ENCODE measurements around the gene DTNB. TPM values are rescaled to one million over a fixed set of nuclear protein-coding genes. Genes with fewer than 3 reads are reported as not detected.

Gene DTNB
- total and polyA plus RNA-seq, 2 donors (not counting 1 experiment from before 2014, with no cell fraction given), result 5.1 to 5.4 TPM

DNA sequence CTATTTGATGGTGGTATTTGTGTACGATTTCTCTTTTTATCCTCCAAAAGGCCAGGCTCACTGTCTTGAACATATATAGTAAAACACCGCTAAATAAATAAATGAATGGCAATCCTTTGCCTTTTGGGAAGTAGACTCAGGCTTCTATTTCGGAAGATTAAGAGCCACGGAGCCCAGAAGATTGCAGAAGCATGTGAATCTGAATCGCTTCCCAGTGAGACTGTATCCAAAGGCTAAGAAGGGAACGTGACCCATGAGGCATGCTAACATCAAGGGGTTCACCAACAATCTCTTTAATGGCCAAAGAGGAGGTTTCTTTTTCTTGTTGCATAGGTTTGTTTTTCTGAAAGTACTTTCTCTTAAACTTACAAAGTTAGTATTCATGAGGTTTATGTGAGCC, 261.6 kb downstream of the DTNB start:
- Histone ChIP-seq H3K9me3 (ENCODE audit: control insufficient read depth, insufficient read depth, low read depth, low read length) (no peaks in the 10 kb centered on the region), H3K36me3 (ENCODE audit: control insufficient read depth, insufficient read depth, low read length) (no peaks in the 10 kb centered on the region), H3K27me3 (ENCODE audit: control insufficient read depth, insufficient read depth, low read length) (no peaks in the 10 kb centered on the region), H3K4me1 (ENCODE audit: control insufficient read depth, extremely low read depth, insufficient read depth, low read length) (no peaks in the 10 kb centered on the region), H2AFZ (ENCODE audit: low read length) (no peak overlapping the region), H3K4me2 (ENCODE audit: extremely low read depth, insufficient read depth, low read length) (no peak overlapping the region), H3K4me3 (replicated peaks in 1 of 4; ENCODE audit: control extremely low read depth in 1 of 4, insufficient read depth in 1 of 4, low read depth in 3 of 4, low read length in 4 of 4) (no peak overlapping the region), H3K79me2 (ENCODE audit: control insufficient read depth, insufficient read depth, low read length) (no peaks in the 10 kb centered on the region), H3K9ac (ENCODE audit: insufficient read depth, low read length) (no peak overlapping the region), H3K27ac (ENCODE audit: insufficient read depth, low read length) (no peak overlapping the region), H4K20me1 (ENCODE audit: control insufficient read depth, extremely low read depth, insufficient read depth, low read length) (no peaks in the 10 kb centered on the region)
- no peak for DNase-seq (ENCODE audit: low read depth in 2 of 2)
- TF ChIP-seq, protein P1, sequence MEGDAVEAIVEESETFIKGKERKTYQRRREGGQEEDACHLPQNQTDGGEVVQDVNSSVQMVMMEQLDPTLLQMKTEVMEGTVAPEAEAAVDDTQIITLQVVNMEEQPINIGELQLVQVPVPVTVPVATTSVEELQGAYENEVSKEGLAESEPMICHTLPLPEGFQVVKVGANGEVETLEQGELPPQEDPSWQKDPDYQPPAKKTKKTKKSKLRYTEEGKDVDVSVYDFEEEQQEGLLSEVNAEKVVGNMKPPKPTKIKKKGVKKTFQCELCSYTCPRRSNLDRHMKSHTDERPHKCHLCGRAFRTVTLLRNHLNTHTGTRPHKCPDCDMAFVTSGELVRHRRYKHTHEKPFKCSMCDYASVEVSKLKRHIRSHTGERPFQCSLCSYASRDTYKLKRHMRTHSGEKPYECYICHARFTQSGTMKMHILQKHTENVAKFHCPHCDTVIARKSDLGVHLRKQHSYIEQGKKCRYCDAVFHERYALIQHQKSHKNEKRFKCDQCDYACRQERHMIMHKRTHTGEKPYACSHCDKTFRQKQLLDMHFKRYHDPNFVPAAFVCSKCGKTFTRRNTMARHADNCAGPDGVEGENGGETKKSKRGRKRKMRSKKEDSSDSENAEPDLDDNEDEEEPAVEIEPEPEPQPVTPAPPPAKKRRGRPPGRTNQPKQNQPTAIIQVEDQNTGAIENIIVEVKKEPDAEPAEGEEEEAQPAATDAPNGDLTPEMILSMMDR (conservative IDR thresholded peaks at IDR 0.05 in 1 of 2, IDR thresholded peaks at IDR 0.05 in 1 of 2; ENCODE audit: low read depth in 1 of 2, low read length in 2 of 2), result no peak
- no peak for TF ChIP-seq EZH2 (IDR thresholded peaks at IDR 0.05; ENCODE audit: low read length, missing control alignments)

DNA sequence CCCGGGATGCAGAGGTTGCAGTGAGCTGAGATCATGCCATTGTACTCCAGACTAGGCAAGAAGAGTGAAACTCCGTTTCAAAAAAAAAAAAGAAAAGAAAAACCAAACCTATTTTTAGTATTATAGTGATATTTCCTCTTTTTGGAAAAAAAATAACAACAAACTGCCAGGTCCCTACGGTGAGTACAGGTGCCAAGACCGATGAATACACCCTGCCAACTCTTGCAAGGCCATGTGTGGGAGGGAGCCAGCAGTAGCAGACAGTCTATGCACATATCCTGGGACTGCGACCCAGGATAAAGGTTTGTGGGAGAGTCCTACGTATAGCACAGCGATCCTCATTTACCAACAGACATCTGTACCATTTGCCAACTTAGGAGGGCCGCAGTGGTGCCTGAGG, 262.1 kb downstream of the DTNB start:
- Histone ChIP-seq H3K9me3 (ENCODE audit: control insufficient read depth, insufficient read depth, low read depth, low read length) (no peaks in the 10 kb centered on the region), H3K27me3 (ENCODE audit: control insufficient read depth, insufficient read depth, low read length) (no peaks in the 10 kb centered on the region), H3K36me3 (ENCODE audit: control insufficient read depth, insufficient read depth, low read length) (no peaks in the 10 kb centered on the region), H3K4me3 (replicated peaks in 1 of 4; ENCODE audit: control extremely low read depth in 1 of 4, insufficient read depth in 1 of 4, low read depth in 3 of 4, low read length in 4 of 4) (no peak overlapping the region), H4K20me1 (ENCODE audit: control insufficient read depth, extremely low read depth, insufficient read depth, low read length) (no peaks in the 10 kb centered on the region), H3K9ac (ENCODE audit: insufficient read depth, low read length) (no peak overlapping the region), H3K27ac (ENCODE audit: insufficient read depth, low read length) (no peak overlapping the region), H3K4me2 (ENCODE audit: extremely low read depth, insufficient read depth, low read length) (no peak overlapping the region), H2AFZ (ENCODE audit: low read length) (no peak overlapping the region), H3K4me1 (ENCODE audit: control insufficient read depth, extremely low read depth, insufficient read depth, low read length) (no peaks in the 10 kb centered on the region), H3K79me2 (ENCODE audit: control insufficient read depth, insufficient read depth, low read length) (no peaks in the 10 kb centered on the region)
- DNase-seq (ENCODE audit: low read depth in 2 of 2), result no peak
- no peak for TF ChIP-seq EZH2 (IDR thresholded peaks at IDR 0.05; ENCODE audit: low read length, missing control alignments)
- TF ChIP-seq, protein P1 (conservative IDR thresholded peaks at IDR 0.05 in 1 of 2, IDR thresholded peaks at IDR 0.05 in 1 of 2; ENCODE audit: low read depth in 1 of 2, low read length in 2 of 2), result no peak

DNA sequence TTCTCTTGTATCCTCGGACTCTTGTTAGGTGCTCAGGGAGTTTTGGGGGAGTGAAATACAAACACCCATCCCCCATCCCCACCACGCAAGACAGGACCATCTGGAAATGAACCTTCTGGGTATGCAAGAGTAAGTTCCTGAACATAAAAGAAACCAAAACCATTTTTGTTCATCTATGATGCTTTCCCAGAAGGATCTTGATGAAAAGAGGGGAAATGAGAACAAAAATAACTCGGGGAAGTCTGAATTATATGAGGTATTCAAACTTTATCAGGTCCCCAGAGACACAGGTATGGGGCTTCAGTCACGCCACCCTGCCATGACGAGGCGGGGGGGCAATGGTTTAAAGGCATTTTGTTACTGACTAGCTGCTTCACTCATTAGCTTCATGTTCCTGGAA, 263.0 kb downstream of the DTNB start:
- H3K9ac ChIP-seq (ENCODE audit: insufficient read depth, low read length), result no peak overlapping the region
- no peak overlapping the region for H3K27ac ChIP-seq (ENCODE audit: insufficient read depth, low read length)
- H3K79me2 ChIP-seq (ENCODE audit: control insufficient read depth, insufficient read depth, low read length), result no peaks in the 10 kb centered on the region
- no peak for DNase-seq (ENCODE audit: low read depth in 2 of 2)
- H4K20me1 ChIP-seq (ENCODE audit: control insufficient read depth, extremely low read depth, insufficient read depth, low read length), result no peaks in the 10 kb centered on the region
- no peak overlapping the region for H2AFZ ChIP-seq (ENCODE audit: low read length)
- no peaks in the 10 kb centered on the region for H3K27me3 ChIP-seq (ENCODE audit: control insufficient read depth, insufficient read depth, low read length)
- no peak overlapping the region for H3K4me2 ChIP-seq (ENCODE audit: extremely low read depth, insufficient read depth, low read length)
- no peak for TF ChIP-seq EZH2 (IDR thresholded peaks at IDR 0.05; ENCODE audit: low read length, missing control alignments)
- no peaks in the 10 kb centered on the region for H3K9me3 ChIP-seq (ENCODE audit: control insufficient read depth, insufficient read depth, low read depth, low read length)
- no peaks in the 10 kb centered on the region for H3K36me3 ChIP-seq (ENCODE audit: control insufficient read depth, insufficient read depth, low read length)
- H3K4me3 ChIP-seq (replicated peaks in 1 of 4; ENCODE audit: control extremely low read depth in 1 of 4, insufficient read depth in 1 of 4, low read depth in 3 of 4, low read length in 4 of 4), result no peak overlapping the region
- no peaks in the 10 kb centered on the region for H3K4me1 ChIP-seq (ENCODE audit: control insufficient read depth, extremely low read depth, insufficient read depth, low read length)

All from fibroblast of lung (primary cell).